ENCODE results near the gene INTS15.
A peak's percentile ranks its signal among the peaks of the same experiment; 100 is the strongest.

DNA sequence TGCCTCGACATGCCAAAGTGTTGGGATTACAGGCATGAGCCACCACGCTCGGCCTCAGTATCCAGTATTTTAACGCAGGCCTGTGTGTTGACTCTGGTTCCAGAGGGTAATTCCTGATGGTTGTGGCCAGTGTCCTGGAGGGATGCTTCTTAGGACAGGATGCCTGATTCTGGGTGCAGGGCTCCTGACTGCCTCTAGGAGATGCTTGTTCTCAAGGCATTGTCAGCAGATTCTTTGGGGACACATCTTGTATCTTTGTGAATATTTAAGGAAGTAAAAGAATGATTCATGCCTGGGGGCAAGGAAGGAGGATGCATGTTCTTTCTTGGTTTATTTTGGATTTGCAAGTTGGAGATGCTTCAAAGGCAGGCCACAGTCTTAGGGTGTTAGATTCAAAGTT is 10.4 kb upstream of the INTS15 start:
- TF ChIP-seq TBP (optimal IDR thresholded peaks at IDR 0.05; ENCODE audit: low read depth, low read length) = no peak
- TF ChIP-seq, protein P1, sequence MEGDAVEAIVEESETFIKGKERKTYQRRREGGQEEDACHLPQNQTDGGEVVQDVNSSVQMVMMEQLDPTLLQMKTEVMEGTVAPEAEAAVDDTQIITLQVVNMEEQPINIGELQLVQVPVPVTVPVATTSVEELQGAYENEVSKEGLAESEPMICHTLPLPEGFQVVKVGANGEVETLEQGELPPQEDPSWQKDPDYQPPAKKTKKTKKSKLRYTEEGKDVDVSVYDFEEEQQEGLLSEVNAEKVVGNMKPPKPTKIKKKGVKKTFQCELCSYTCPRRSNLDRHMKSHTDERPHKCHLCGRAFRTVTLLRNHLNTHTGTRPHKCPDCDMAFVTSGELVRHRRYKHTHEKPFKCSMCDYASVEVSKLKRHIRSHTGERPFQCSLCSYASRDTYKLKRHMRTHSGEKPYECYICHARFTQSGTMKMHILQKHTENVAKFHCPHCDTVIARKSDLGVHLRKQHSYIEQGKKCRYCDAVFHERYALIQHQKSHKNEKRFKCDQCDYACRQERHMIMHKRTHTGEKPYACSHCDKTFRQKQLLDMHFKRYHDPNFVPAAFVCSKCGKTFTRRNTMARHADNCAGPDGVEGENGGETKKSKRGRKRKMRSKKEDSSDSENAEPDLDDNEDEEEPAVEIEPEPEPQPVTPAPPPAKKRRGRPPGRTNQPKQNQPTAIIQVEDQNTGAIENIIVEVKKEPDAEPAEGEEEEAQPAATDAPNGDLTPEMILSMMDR (IDR thresholded peaks at IDR 0.05 in 2 of 3, conservative IDR thresholded peaks at IDR 0.05 in 1 of 3; ENCODE audit: insufficient read depth in 2 of 3, low read depth in 1 of 3, low read length in 3 of 3) = peak in 2 of 3 experiments; percentile 38 to 39; a peak in 3 of 6 replicates
- TF ChIP-seq, protein P2, sequence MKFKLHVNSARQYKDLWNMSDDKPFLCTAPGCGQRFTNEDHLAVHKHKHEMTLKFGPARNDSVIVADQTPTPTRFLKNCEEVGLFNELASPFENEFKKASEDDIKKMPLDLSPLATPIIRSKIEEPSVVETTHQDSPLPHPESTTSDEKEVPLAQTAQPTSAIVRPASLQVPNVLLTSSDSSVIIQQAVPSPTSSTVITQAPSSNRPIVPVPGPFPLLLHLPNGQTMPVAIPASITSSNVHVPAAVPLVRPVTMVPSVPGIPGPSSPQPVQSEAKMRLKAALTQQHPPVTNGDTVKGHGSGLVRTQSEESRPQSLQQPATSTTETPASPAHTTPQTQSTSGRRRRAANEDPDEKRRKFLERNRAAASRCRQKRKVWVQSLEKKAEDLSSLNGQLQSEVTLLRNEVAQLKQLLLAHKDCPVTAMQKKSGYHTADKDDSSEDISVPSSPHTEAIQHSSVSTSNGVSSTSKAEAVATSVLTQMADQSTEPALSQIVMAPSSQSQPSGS (CRISPR knock-in tag; IDR thresholded peaks at IDR 0.05) = no peak
- no peak for TF ChIP-seq EZH2 (IDR thresholded peaks at IDR 0.05; ENCODE audit: borderline replicate concordance, low read depth, low read length)
- TF ChIP-seq SP1 (CRISPR knock-in tag; IDR thresholded peaks at IDR 0.05) = no peak

Measured in K562 (cell line).